Esophagus squamous epithelium (tissue), 4 donors: Measurements from ENCODE around the gene KDM1B.

Experiments
- POLR2A ChIP-seq, 4 donors: fragments of 450-650 bp; IDR thresholded peaks; one replicate each; pipeline ENCODE4 v1.6.1; 2017; ENCODE audit warnings: antibody characterized with exemption in 4 of 4, mild to moderate bottlenecking in 4 of 4, moderate library complexity in 3 of 4
- TF ChIP-seq, protein P1 (sequence below), 6 experiments: fragments of 450-650 bp in 4 of 6; fragments of 200-600 bp in 2 of 6; sonication (generic) in 2 of 6; IDR thresholded peaks; one replicate each; pipeline ENCODE4 v1.5.1; 2016 to 2019; ENCODE audit warnings: antibody characterized with exemption in 6 of 6, mild to moderate bottlenecking in 4 of 6, moderate library complexity in 4 of 6

- TF ChIP-seq, protein P1, sequence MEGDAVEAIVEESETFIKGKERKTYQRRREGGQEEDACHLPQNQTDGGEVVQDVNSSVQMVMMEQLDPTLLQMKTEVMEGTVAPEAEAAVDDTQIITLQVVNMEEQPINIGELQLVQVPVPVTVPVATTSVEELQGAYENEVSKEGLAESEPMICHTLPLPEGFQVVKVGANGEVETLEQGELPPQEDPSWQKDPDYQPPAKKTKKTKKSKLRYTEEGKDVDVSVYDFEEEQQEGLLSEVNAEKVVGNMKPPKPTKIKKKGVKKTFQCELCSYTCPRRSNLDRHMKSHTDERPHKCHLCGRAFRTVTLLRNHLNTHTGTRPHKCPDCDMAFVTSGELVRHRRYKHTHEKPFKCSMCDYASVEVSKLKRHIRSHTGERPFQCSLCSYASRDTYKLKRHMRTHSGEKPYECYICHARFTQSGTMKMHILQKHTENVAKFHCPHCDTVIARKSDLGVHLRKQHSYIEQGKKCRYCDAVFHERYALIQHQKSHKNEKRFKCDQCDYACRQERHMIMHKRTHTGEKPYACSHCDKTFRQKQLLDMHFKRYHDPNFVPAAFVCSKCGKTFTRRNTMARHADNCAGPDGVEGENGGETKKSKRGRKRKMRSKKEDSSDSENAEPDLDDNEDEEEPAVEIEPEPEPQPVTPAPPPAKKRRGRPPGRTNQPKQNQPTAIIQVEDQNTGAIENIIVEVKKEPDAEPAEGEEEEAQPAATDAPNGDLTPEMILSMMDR (IDR thresholded peaks at IDR 0.05), result no peak
- no peak for TF ChIP-seq POLR2A (IDR thresholded peaks at IDR 0.05)
These were observed 36.8 kb downstream of the KDM1B start for GRCh38 chr6:18192026-18192425.
